T-helper 2 cell (primary cell): ENCODE data around the gene ACTR5.
A peak's percentile ranks its signal among the peaks of the same experiment; 100 is the strongest.

Experiments used
- DNase-seq, 5 experiments: peaks; one replicate each; pipeline versions ENCODE4 v3.0.0 to v3.0.0-alpha.2; 2012 to 2022

ACTR5 gene

DNA sequence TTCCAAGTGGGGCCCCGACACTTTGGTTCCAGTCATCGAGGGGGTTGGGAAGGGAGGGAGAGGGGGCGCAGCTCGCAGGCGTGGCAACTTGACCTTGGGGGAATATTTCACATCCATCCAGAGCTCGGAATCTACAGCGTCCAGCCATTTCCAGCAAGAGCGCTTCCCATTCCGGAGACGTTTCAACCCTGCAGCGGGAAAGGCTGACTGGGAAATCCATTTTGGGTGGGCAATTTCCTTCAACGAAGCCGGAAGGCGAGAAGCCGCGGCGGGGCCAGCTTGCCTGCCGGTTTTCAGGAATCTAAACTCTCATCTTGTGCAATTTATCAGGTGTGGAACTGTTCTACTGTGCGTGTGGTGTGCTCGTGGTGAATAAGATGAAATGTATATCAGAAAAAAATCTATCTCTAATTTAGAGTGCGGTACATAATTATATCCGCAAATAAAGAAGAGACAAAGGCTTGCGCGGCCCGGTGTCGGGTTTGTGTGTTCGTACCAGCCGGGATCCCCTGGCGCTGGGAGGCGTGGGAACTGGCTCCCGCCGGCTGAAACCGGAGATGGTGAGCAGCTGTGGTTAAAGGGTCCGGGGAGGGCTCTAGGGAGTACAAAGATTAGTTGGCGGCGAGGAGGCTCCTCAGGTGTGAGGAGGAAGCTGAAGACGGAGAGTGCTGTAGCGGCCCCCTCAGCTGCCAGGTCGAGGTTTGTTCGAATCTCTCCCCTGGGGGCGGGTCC is 19.2 kb upstream of the ACTR5 start:
- DNase-seq, result no peak

DNA sequence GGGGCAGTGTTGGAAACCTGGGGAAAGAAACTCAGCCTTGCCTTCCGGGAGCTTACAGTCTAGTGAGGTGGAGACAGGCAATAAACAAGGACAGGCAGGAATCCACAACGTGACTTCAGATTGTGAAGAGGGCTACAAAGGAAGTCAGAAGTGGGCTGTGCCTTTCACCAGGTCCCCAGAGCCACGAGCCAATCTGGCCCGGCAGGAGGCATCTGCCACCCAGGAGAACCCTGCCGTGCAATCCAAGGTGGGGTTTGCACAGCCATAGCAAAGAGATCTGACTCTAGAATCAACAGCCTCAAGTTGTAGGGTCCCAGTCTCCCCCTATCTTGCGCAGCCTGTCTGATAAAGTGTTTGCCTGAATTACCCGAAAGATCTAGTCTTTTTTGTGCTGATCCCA is 18.5 kb upstream of the ACTR5 start:
- DNase-seq, result no peak

DNA sequence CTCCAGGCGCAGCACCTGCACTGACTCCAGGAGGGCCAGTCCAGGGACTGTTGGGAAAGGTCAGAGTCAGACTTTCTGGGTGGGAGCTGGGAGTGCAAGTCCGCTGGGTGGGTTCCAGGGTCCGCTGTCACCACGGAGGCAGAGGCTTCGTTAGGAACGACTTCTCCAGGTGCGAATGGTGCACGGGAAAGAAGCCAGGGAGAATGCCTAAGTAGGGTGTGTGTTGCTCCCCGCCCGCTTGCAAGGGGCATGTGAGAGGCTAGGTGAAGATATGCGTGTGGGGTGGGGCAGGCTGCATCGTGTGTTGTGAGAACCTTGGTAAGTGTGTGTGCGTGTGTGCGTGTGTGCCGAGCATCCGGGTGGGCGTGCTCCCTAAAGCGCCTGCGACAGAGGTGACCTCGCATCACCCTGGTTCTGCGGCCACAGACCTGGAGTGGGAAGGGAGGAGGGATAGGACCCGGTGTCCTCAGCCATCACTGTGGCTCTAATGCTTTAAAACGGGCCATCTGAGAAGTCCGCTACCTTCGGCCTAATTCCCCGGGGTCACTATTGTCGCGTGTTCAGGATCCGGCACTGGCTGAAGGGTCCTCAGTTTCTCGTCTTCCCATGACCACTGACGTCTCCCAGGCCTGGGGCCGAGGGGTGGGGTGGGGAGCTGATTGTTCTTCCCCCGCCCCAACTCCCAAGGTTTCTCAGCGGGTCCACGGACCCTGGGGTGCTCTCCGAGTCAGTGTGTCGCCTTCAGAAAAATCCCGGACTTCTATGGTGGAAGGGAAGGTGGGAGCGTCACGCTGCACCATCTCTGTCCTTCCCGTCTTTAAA is 17.9 kb upstream of the ACTR5 start:
- DNase-seq, result peak in 1 of 5 experiments; percentile 49

DNA sequence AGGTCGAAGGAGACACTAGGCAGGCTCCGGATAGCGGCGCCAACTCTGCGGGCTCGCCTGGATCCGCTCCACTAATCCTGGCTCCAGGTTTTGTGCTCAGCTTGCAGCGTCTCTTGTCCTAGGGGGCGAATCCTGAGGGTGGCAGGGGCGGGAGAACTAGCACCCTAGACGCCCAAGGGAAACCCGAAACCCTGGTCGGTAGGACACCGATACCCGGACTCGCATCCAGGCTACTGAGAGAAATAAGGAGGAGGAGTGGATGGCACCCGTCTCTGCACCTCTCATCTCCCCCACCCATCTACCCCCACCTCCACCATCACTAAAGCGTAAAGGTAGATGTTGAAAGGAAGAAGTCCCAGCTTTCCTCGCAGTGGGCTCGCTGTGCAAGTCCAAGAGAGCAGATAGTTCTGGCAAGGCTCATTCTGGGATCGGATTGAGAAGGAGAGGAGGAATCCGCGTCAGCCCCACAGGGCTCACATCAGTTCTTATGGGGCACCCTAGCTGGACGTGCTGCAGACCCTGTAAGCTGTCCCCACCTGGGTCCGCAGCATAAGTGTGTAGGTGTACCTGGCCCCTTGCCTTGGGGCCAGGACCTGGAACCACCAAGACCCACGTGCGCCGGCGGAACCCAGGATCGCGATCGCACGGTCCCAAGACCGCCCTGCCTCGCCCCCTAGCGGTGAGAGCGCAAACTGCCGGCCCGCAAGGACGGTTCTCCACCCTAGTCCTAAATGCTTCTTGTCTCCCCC is 17.1 kb upstream of the ACTR5 start:
- peak; percentile 49 to 77 (median 67) for DNase-seq

DNA sequence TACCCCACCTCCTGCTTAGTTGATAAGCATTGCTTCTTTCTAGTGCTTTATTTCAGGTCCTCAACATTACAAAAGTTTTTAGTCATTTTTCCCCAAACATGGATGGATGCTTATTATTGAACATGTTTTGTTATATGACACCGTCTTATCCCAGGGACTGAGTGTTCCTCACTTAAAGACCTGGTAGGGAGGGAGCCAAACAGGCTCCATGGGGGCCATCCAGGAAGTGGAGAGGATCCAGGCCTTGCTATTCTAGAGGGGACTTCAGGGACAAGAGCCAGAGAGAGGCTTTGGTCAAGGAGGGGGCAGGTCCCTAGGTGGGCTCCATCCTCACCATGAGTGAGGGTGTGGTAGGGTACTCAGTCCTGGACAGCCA is 16.5 kb upstream of the ACTR5 start:
- no peak for DNase-seq

DNA sequence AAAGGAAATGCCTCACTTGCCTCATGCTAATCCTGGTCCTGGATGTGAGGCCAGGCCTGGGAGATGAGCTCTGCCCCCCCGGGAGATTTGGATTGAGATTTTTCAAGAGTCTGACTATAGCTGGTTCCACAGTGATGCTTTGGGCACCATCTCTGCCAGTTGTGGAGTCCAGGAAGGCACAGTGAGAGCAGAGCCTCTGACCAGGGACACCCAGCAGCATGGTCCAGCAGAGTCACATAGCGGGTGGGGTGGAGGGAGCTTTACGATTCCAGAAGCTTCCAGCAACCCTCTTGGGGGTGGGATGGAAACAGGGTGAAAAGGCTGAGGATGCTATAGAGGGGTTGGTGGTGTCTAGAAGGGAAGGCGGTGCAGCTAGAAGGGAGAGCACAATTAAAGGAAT is 15.3 kb upstream of the ACTR5 start:
- DNase-seq, result no peak

DNA sequence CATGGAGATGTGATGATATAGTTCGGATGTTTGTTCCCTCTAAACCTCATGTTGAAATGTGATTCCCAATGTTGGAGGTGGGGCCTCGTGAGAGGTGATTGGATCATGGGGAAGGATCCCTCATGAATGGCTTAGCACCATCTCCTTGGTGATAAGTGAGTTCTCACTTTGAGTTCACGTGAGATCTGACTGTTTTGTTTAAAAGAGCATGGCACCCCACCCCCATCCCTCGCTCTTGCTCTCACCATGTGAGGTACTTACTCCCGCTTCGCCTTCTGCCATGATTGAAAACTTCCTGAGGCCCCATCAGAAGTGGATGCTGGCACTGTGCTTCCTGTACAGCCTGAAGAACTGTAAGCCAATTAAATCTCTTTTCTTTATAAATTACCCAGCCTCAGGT is 13.1 kb upstream of the ACTR5 start:
- no peak for DNase-seq

DNA sequence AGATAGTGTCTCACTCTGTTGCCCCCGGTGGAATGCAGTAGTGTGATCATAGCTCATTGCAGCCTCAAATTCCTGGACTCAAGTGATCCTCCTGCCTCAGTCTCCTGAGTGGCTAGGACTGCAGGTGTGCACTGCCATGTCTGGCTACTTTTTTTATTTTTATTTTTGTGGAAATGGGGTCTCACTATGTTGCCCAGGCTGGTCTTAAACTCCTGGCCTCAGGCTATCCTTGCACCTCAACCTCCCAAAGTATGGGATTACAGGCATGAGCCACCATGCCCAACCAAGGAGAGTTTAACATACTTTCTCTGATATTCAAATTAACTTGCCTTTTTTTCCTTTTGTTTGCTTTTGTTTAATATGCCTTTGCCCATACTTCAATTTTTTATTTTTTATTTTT is 10.4 kb upstream of the ACTR5 start:
- no peak for DNase-seq

DNA sequence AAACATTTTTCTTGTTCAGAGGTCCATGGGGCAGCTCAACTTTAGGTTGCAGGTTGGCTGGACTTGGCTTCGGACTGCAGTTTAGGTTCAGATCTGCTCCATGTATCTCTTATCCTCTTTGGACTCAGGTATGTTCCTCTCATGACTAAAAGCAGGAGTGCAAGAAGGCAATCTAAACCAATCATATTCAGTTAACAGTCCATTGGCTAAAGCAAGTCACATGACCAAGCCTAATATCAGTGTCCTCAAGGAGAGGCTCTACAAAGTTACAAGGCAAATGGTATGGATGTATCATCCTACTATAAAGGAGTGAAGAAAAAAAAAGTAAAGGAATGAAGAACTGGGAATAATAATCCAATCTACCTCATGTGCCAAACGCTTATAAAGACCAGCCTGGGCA is 2.5 kb upstream of the ACTR5 start:
- no peak for DNase-seq

DNA sequence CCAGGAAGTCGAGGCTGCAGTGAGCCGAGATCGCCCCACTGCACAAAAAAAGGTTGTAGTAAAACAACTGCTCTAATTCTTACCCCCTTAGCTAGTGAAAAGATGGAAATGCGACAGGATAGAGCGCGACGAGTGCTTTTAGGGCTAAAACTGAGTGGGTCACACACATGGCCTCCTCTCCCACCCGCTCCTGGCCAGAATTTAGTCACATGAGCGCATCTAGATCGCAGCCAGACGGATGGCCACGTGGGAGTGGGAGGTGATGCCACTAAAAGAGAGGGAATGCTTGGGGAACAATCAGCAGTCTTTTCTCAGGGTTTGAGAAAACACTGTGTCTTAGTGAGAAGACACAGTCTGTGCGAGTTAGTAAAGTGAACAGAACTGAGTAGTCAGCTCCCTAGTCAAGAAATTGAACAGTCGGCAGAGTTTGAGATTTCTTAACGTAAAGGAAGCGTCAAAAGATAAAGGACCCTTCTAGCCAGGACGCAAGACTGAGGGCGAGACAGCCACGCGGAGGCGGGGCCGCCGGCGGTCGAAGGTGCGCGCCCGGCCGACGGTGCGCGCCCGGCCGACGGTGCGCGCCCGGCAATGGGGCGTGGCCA is 664 bp upstream of the ACTR5 start:
- no peak for DNase-seq

DNA sequence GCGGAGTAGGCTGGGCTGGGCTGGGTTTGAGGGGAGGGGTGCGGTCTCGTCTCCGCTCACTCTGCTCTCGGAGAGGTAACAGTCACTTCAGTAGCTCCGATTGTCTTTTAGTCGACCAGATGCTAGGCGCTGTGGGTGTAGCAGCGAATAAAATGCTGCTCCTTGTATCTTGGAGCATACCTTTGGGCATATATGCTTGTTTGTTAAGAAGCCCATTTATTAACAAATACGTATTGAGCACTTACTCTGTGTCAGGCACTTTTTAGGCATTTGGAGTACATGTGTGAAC is 545 bp downstream of the ACTR5 start:
- peak in 3 of 5 experiments; percentile 37 to 74 (median 43) for DNase-seq

DNA sequence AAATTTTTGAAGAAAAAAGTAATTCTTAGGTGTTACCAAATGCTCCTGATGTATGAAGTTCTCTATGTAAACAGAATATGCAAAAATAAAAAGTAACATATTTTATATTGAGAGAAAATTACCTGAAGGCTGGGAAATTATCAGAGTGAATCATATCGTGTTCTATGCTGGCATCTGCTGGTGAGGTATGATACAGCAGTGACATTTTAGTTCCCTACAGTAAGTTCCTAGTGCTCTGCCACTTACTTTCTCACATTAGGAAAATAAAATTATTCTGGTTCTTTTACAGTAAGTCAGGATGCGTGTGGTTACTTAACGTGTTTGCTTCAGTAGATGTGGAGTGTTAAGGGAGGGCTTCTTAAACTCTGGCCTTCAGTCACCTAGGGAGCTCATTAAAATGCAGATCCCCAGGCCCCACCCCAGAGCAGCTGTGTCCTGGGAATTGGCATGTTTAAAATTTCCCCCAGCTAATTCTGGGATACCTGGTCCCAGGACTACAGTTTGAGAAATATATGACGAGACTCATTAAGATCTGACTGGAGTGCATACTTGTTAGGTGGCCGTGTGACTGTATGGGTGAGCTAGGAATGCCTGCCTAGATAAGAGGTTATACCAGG is 3.2 kb downstream of the ACTR5 start:
- peak in 1 of 5 experiments; percentile 54 for DNase-seq

DNA sequence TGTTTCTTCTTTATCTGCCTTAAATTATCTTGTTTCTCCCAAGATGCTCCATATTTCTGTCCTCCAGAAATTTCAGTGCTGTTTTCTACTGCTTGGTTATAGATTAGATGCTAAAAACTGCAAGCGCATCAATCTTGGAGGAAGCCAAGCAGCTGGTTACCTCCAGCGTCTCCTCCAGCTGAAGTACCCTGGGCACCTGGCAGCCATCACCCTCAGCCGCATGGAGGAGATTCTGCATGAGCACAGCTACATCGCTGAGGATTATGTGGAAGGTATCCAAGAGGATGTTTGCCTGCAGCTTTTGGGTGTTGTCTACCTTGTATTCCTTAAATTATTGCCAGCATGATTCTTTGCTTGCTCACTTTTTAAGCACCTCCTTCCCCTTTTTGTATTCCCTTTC is 3.8 kb downstream of the ACTR5 start:
- no peak for DNase-seq

DNA sequence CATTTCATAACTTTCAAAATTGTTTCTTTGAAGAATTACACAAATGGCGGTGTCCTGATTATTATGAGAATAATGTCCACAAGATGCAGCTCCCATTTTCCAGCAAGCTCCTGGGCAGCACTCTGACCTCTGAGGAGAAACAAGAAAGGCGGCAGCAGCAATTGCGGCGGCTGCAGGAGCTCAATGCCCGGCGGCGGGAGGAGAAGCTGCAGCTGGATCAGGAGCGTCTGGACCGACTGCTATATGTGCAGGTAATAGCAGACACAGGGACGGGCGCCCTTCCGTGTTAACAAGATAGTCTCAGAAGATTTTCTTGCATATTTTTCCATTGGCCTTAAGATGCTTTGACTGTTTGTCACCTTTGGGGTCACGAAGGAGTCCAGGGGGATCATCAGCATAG is 6.7 kb downstream of the ACTR5 start:
- DNase-seq, result no peak

DNA sequence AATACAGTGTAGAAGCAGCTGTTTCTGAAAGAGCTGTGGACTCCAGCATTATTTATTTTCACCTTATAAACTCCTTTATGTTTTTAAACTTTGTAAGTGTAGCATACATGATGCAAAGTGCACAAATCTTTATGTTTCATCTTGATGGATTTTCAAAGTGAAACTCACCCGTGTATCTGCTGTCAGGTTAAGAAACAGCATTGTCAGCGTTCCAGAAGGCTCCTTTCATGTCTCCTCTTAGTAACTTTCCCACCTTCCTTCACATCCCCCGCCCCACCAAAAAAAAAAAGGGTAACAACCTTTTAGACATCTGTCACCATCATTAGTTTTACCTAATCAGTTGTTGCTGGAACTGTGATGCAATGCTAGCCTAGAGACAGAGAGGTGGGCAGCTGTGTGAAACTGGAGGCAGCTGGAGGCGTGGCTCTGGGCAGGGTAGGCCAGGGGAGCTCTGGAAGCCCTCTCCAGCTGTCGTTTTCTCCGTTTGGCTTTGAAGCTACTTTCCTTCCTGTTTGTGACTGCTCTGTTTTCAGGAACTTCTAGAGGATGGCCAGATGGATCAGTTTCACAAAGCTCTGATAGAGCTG is 7.2 kb downstream of the ACTR5 start:
- DNase-seq, result no peak

DNA sequence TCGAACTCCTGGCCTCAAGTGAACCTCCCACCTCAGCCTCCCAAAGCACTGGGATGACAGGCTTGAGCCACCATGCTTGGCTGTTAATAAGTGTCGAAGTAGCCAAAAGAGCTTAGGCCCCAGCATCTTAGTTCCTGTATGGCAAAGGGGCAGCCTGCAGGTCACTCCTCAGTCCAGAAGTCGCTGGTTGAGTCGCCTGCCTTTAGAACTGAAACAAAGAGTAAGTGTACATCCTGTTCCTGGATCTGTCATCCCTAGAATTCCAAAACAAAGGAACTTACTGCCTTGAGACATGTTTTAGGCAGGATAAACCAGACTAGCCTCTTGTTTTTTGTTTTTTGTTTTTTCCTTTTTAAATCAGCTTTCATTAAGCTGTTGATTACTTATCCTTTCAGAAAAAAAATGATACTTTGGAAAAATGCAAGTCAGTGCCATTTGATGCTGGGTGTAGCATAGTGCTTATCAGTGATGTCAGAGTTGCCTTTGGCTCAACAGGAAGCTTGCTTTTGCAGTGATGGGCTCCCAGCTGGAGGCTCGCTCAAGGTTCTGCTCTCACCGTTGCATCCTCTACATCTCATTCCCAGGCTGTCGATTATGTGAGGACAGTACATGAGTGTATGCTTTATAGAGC is 9.0 kb downstream of the ACTR5 start:
- no peak for DNase-seq

DNA sequence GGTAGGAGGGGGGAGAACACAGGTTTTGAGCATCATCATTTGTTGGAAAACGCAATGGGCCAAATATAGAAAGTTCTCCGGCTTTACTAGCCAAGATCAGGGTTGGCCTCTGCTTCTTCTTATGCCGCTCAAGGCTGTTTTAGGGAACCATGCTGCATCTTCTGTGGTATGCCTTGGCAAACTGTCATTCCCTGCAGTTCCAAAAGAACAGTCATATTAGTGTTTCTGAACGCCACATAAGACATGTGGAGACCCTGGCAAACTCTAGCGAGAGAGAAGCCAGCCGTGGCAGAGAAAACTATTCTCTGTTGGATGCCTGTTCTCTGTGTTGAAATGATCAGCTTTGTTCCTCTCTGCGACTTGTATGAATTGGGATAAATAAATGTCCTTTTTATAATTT is 10.8 kb downstream of the ACTR5 start:
- no peak for DNase-seq

DNA sequence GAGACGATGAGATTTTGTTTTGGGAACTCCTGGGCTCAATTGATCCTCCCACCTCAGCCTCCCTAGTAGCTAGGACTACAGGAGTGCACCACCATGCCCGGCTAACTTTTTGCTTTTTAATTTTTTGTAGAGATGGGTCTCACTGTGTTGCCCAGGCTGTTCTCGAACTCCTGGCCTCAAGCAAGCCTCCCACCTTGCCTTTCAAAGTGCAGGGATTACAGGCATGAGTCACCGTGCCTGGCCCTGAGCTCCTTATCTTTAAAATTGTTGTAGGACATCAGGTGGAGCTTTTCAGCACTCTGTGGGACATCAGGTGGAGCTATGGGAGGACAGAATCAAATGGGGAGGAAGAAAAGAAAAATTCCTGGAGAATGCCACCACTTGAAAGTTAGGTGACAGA is 12.7 kb downstream of the ACTR5 start:
- no peak for DNase-seq

DNA sequence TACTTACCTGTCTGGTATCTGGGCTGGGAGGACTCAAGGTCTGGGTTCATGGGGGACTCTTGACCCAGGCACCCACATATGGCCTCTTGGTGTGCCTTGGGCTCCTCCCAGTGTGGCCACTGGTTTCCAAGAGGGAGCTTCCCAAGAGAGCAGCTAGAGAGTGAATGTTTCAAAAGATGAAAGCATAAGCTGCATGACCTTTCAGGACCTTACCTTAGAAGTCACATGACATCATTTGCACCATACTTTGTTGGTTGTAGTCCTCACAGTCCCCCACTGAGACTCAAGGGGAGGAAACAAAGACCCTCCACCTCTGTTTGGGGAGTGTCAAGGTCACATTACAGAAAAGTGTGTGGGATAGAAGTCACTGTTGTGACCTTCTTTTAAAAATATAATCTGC is 13.9 kb downstream of the ACTR5 start:
- no peak for DNase-seq

DNA sequence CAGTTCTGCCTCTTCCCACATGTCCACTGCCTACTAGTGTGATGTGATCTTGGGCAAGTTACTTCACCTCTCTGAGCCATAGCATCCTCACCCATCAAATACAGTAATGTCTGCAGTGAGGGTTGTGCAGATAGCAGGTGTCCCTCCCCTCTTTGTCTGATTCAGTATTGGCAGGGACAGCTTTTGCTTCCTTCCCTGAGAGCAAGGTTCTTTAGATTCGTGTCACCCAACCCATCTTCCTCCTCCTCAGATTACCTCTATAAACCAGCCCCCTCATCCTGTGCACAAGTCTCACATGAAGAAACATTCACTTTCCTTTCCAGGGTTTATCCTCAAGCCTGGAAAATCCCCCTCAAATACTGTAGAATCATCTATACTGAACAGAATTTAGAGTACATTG is 15.4 kb downstream of the ACTR5 start:
- no peak for DNase-seq

DNA sequence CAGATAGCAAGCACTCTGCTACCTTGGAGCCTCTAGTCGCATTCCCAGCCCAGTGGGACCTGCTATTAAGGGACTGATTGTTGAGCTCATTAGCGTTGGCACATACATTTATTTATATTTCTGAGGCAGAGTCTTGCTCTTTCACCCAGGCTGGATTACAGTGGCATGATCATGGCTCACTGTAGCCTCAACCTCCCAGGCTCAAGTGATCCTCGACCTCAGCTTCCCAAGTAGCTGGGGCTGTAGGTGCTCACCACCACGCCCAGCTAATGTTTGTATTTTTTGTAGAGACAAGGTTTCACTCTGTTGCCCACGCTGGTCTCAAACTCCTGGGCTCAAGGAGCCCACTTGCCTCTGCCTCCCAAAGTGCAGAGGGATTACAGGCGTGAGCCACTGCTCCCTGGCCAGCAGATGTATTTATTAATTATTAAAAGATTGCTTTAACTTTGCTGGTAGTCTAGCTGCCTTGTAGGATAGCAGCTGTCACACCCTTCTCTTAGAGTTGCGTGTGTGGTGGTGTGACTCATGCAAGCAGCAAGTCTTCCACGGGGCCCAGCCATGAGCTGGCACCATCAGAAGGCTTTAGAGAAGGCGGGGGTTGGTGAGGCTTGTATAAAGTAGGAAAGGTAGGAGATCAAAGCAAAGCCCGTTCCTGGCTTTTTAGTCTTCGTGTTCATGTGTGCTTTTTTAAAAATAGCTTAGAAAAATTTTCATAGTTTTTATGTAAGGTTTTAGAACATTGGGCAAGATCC is 16.5 kb downstream of the ACTR5 start:
- peak in 2 of 5 experiments; percentile 22 to 36 for DNase-seq
